Keratinocyte (primary cell): Measurements from ENCODE around the gene MYB. TPM values are rescaled to one million over a fixed set of nuclear protein-coding genes. Genes with fewer than 3 reads are reported as not detected.

Experiments
- DNase-seq: peaks from one replicate; pipeline ENCODE4 v3.0.0-alpha.2; 2011; ENCODE audit warnings: low read depth, missing footprints, low spot score
- FAIRE-seq: peaks from 2 replicates; lab custom pipeline; 2011; peaks lifted over from hg19 to GRCh38; lab: Jason Lieb, UNC
- H2AFZ ChIP-seq: 2 replicates; pipeline ENCODE4 v1.6.0; 2012; ENCODE audit warnings: low read length, control low read depth, inconsistent platforms; ENCODE audit not compliant: control insufficient read depth
- H3K27ac ChIP-seq: 2 replicates; pipeline ENCODE4 v1.5.1; 2011; ENCODE audit warnings: low read length; ENCODE audit not compliant: control insufficient read depth, insufficient read depth
- H3K27me3 ChIP-seq: 3 replicates; pipeline ENCODE4 v1.6.0; 2011; ENCODE audit warnings: low read length; ENCODE audit not compliant: control insufficient read depth, insufficient read depth; ENCODE audit errors: extremely low read depth
- H3K36me3 ChIP-seq, 2 experiments: 2 replicates in 1 of 2; 3 replicates in 1 of 2; pipeline ENCODE4 v1.5.1; 2011; ENCODE audit warnings: low read length in 2 of 2, mild to moderate bottlenecking in 1 of 2; ENCODE audit not compliant: control insufficient read depth in 2 of 2, insufficient read depth in 2 of 2; ENCODE audit errors: extremely low read depth in 1 of 2
- H3K4me1 ChIP-seq: 3 replicates; pipeline ENCODE4 v1.5.1; 2011; ENCODE audit warnings: low read length; ENCODE audit not compliant: control insufficient read depth, insufficient read depth; ENCODE audit errors: extremely low read depth
- H3K4me2 ChIP-seq: 3 replicates; pipeline ENCODE4 v1.6.0; 2011; ENCODE audit warnings: low read depth, low read length; ENCODE audit not compliant: control insufficient read depth, insufficient read depth; ENCODE audit errors: extremely low read depth
- H3K4me3 ChIP-seq, 3 experiments: fragments of 200-600 bp in 1 of 3; sonication (generic) in 1 of 3; 2 replicates in 2 of 3; 3 replicates in 1 of 3; pipeline ENCODE4 v1.5.1; 2011 to 2016; ENCODE audit warnings: low read length in 3 of 3, mild to moderate bottlenecking in 3 of 3, control low read depth in 2 of 3, inconsistent platforms in 1 of 3, low read depth in 1 of 3, mixed read lengths in 1 of 3, mixed run types in 1 of 3, moderate library complexity in 1 of 3; ENCODE audit not compliant: control insufficient read depth in 2 of 3, insufficient read depth in 2 of 3; ENCODE audit errors: extremely low read depth in 1 of 3
- H3K79me2 ChIP-seq: 2 replicates; pipeline ENCODE4 v1.6.0; 2012; ENCODE audit warnings: low read length; ENCODE audit not compliant: control insufficient read depth, insufficient read depth
- H3K9ac ChIP-seq: 3 replicates; pipeline ENCODE4 v1.6.0; 2011; ENCODE audit warnings: low read length; ENCODE audit not compliant: control insufficient read depth, insufficient read depth; ENCODE audit errors: extremely low read depth
- H3K9me1 ChIP-seq: 3 replicates; pipeline ENCODE4 v1.6.0; 2011; ENCODE audit warnings: low read length; ENCODE audit not compliant: control insufficient read depth, insufficient read depth; ENCODE audit errors: extremely low read depth
- H3K9me3 ChIP-seq: 2 replicates; pipeline ENCODE4 v1.5.1; 2012; ENCODE audit warnings: low read depth, low read length; ENCODE audit not compliant: control insufficient read depth
- H4K20me1 ChIP-seq: 3 replicates; pipeline ENCODE4 v1.6.0; 2011; ENCODE audit warnings: low read length; ENCODE audit not compliant: control insufficient read depth, insufficient read depth; ENCODE audit errors: extremely low read depth
- CTCF ChIP-seq, 3 experiments: IDR thresholded peaks in 1 of 3; conservative IDR thresholded peaks in 1 of 3; optimal IDR thresholded peaks in 1 of 3; 2 replicates in 2 of 3; 3 replicates in 1 of 3; pipeline versions ENCODE3 to v1.5.1; 2011; ENCODE audit warnings: low read length in 3 of 3, mild to moderate bottlenecking in 3 of 3, moderate library complexity in 2 of 3, control low read depth in 1 of 3, inconsistent platforms in 1 of 3; ENCODE audit not compliant: insufficient read depth in 2 of 3; ENCODE audit errors: extremely low read depth in 1 of 3
- EZH2 ChIP-seq: IDR thresholded peaks from one replicate; pipeline ENCODE4 v1.6.1; 2012; ENCODE audit warnings: inconsistent platforms, mild to moderate bottlenecking, low read length, moderate library complexity
- dilution Hi-C: fragments of 300-500 bp; cut with MboI; formaldehyde crosslinking; loops from one replicate; pipeline ENCODE4 v1.7.0; 2020; ENCODE audit warnings: low sequenced_read_pairs; ENCODE audit not compliant: extremely low pct_ligation_motif_present
- polyA plus RNA-seq, 5 experiments: library from polyadenylated mRNA; depleted of rRNA in 3 of 5; stranded (reverse) in 3 of 5; stranded (forward) in 1 of 5; unstranded in 1 of 5; fragments of >200 nt; gene quantifications; 1 replicate in 1 of 5; 2 replicates in 3 of 5; 3 replicates in 1 of 5; pipeline versions ENCODE4 v1.2.1 to v1.2.3, GENCODE V29; 2011 to 2012; ENCODE audit warnings: missing spikeins in 2 of 5, low read depth in 1 of 5, low replicate concordance in 1 of 5

Gene MYB
- polyA plus RNA-seq, 1 donor (not counting 4 experiments of a cell fraction or from before 2014, with no cell fraction given), result 0.04 TPM

- no peak for FAIRE-seq
- no peak for TF ChIP-seq CTCF (optimal IDR thresholded peaks at IDR 0.05 in 1 of 3, IDR thresholded peaks at IDR 0.05 in 1 of 3, conservative IDR thresholded peaks at IDR 0.05 in 1 of 3; ENCODE audit: extremely low read depth in 1 of 3, insufficient read depth in 2 of 3, low read length in 3 of 3)
- no peak for TF ChIP-seq EZH2
- no peak overlapping the region for H3K4me3 ChIP-seq
- no peaks in the 10 kb centered on the region for H3K4me1 ChIP-seq
- H3K27ac ChIP-seq, result no peak overlapping the region
- dilution Hi-C loops, result no loop called here
- H3K9me3 ChIP-seq, result no peaks in the 10 kb centered on the region
- H3K36me3 ChIP-seq, result no peaks in the 10 kb centered on the region
- no peaks in the 10 kb centered on the region for H3K9me1 ChIP-seq
- H3K27me3 ChIP-seq, result no peaks in the 10 kb centered on the region
- H2AFZ ChIP-seq, result no peak overlapping the region
- no peak overlapping the region for H3K9ac ChIP-seq
- DNase-seq, result no peak
- no peaks in the 10 kb centered on the region for H3K79me2 ChIP-seq
- H4K20me1 ChIP-seq, result no peaks in the 10 kb centered on the region
- no peak overlapping the region for H3K4me2 ChIP-seq
These were observed 75.8 kb downstream of the MYB start for GRCh38 chr6:135256866-135257265.

- no peak for DNase-seq
- TF ChIP-seq CTCF (optimal IDR thresholded peaks at IDR 0.05 in 1 of 3, IDR thresholded peaks at IDR 0.05 in 1 of 3, conservative IDR thresholded peaks at IDR 0.05 in 1 of 3; ENCODE audit: extremely low read depth in 1 of 3, insufficient read depth in 2 of 3, low read length in 3 of 3) (no peak), EZH2 (no peak)
- Histone ChIP-seq H2AFZ (no peak overlapping the region), H3K9ac (no peak overlapping the region), H3K27ac (no peak overlapping the region), H3K27me3 (no peaks in the 10 kb centered on the region), H3K4me3 (no peak overlapping the region), H3K36me3 (no peaks in the 10 kb centered on the region), H3K9me1 (no peaks in the 10 kb centered on the region), H3K4me2 (no peak overlapping the region), H3K4me1 (no peaks in the 10 kb centered on the region), H3K79me2 (no peaks in the 10 kb centered on the region), H4K20me1 (no peaks in the 10 kb centered on the region), H3K9me3 (no peaks in the 10 kb centered on the region)
- no peak for FAIRE-seq
- dilution Hi-C loops, result no loop called here
These were observed 76.7 kb downstream of the MYB start for GRCh38 chr6:135257631-135258405.
